SK-N-MC (cell line): ENCODE data around the gene CRKL.

Source experiments
- EZH2 ChIP-seq: fragments of 200-600 bp; sonication (generic); IDR thresholded peaks from one replicate; pipeline ENCODE4 v1.6.1; 2017; ENCODE audit warnings: antibody characterized with exemption
- FOXP2 ChIP-seq: optimal IDR thresholded peaks from 2 replicates; pipeline ENCODE3; 2011; ENCODE audit warnings: mild to moderate bottlenecking, moderate library complexity; ENCODE audit not compliant: insufficient read depth; ENCODE audit errors: extremely low read length, control extremely low read depth
- POLR2AphosphoS5 ChIP-seq: IDR thresholded peaks from 2 replicates; pipeline ENCODE4 v1.6.1; 2012; ENCODE audit warnings: mild to moderate bottlenecking, low read depth, low read length, borderline replicate concordance

- TF ChIP-seq EZH2 = no peak
- TF ChIP-seq POLR2AphosphoS5 = no peak
- no peak for TF ChIP-seq FOXP2
Measured at GRCh38 chr22:20887375-20887774, 29.8 kb upstream of the CRKL start.
